GM12865 (cell line): Measurements from ENCODE around the gene ZFP36L1.
A peak's percentile ranks its signal among the peaks of the same experiment; 100 is the strongest.

Experiments
- DNase-seq: peaks from one replicate; pipeline ENCODE4 v3.0.0; 2010; ENCODE audit warnings: low read depth
- H3K4me3 ChIP-seq: 2 replicates; pipeline ENCODE4 v1.5.1; 2011; ENCODE audit warnings: mild to moderate bottlenecking, low read depth, low read length, control low read depth
- TF ChIP-seq, protein P1 (sequence below): IDR thresholded peaks from 2 replicates; pipeline ENCODE4 v1.5.1; 2011; ENCODE audit warnings: low read length, control low read depth, low read depth, inconsistent platforms; ENCODE audit not compliant: insufficient read depth; ENCODE audit errors: missing control alignments

Gene ZFP36L1

DNA sequence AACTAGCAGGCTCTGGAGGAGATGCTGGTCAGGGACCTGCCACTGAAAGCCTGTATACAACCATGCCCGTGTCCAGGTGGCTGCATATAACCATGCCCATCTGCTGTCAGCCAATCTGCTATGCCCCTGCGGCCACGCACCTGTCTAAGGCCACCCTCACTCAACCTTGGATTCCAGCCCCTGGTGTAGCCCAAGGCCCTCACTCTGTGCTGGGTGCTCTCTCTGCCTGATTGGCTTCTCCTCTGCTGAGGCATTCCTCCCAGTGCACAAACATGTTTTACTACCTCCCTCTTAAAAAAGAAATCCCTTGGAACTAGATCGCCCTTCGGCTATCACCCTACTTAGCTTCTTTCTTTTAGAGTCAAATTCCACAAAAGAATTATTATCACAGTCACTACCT, 45.5 kb downstream of the ZFP36L1 start:
- H3K4me3 ChIP-seq = no peak overlapping the region
- TF ChIP-seq, protein P1, sequence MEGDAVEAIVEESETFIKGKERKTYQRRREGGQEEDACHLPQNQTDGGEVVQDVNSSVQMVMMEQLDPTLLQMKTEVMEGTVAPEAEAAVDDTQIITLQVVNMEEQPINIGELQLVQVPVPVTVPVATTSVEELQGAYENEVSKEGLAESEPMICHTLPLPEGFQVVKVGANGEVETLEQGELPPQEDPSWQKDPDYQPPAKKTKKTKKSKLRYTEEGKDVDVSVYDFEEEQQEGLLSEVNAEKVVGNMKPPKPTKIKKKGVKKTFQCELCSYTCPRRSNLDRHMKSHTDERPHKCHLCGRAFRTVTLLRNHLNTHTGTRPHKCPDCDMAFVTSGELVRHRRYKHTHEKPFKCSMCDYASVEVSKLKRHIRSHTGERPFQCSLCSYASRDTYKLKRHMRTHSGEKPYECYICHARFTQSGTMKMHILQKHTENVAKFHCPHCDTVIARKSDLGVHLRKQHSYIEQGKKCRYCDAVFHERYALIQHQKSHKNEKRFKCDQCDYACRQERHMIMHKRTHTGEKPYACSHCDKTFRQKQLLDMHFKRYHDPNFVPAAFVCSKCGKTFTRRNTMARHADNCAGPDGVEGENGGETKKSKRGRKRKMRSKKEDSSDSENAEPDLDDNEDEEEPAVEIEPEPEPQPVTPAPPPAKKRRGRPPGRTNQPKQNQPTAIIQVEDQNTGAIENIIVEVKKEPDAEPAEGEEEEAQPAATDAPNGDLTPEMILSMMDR = no peak
- no peak for DNase-seq

DNA sequence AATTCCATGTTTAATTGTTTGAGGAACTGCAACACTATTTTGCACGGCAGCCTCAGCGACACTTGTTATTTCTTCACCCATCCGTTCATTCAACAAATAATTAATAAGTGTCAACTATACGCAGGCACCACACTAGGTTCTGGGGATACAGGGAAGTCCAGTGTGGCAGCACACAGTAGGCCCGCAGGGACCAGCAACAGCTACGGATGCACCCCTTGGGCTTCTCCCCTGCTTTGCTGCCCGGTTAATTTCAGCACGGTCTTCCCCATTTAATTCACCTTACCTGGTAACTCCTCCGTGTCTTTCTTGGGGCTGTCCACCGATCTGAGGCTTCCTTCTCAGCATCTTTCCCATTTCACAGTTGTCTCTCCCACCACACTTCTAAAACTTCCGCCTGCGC, 48.3 kb downstream of the ZFP36L1 start:
- DNase-seq = no peak
- TF ChIP-seq, protein P1 = no peak
- no peak overlapping the region for H3K4me3 ChIP-seq

DNA sequence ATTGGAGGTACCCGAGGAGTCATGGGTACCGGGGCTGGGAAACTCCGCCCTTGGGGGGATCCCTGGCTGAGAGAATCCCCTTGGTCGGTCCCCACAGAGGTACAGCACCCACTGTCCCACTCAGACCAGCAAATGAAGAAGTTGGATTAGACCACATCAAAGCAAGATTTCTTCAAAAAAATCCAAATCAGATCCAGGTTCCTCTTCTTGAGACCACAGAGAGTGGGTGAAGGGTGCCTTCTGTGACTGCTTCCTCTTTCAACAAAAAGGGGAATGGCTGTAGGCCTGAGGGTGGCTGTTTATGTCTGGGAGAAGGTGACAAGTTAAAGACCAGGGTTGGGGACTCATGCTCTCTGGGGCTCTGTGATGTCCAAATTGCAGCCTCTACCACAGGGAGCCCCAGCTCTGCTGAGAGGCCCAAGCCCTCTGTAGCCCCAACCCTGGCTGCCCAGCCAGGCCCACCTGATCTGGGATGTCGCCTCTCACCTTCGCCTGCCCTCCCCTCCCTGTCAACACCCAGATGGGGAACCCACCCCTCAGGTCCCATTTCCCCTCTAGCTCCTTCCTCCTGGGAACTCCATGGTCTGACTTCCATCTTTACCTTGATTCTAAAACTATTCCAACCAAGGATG, 50.9 kb downstream of the ZFP36L1 start:
- peak; percentile 86 for DNase-seq
- TF ChIP-seq, protein P1 = no peak

DNA sequence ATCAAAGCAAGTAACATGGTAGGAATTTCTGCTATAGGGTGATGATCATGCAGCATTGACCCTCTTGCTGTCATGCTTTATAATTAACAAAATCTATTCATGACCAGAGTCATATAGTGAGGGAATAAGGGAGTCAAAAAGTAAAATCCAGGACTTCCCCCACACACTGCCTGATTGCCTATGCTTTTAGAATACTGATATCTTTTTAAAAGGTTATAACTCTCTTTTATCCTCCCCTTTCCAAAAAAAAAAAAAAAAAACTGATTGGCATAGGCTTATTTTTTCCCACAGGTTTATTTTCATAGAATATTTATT, 51.4 kb downstream of the ZFP36L1 start:
- DNase-seq = no peak
- H3K4me3 ChIP-seq = no peak overlapping the region
- TF ChIP-seq, protein P1 = no peak

More for the DNA sequence above, 50.9 kb downstream of the ZFP36L1 start:
- no peak overlapping the region for H3K4me3 ChIP-seq

DNA sequence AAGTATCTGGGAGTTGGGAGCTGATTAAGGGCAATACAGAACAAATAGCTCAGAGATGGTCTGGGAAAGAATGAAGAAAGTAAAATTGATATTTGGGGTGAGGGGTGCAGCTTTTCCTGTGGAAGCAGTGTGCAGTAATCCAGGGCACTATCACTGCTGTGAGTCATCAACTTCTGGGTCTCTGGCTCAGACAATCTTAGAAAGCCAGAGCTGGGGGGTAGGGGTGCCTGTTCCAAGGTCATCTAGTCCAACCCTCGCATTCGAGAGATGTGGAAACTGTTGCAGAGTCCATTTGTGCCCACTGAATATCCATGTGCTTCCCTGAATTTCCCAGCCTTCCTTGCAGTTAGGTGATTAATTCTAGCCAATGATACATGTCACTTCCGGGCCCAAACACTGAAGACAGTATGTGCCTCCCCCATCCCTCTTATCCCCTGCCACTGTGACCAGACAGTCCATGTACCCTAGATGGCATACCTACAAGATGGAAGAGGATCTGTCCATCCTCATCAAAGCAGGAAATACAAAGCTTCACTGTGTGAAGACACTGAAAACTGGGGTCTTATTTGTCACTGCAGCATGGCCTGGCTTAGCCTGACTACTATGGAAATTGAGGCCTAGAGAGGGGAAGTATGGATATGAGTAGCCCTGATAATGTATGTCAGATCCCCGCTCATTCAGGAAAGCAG, 51.9 kb downstream of the ZFP36L1 start:
- no peak overlapping the region for H3K4me3 ChIP-seq
- TF ChIP-seq, protein P1 = no peak
- no peak for DNase-seq

DNA sequence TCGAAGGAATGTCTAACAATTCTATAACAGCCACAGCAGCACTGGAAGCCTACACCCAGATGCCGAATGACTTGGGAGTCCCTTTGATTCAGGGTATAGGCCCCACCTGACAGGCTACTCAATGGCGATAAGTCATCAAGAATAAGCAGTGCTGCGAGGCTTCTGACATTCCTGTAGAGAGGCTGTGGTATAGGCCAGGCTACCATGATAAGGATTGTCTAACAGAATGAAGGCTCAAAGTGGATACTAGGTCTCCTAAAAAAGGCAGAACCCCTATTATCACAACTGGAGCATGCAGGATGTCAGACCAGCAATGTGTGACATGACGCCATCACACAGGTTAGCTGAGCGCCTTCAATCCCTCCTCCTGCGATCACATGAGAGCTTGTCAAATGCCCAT, 53.2 kb downstream of the ZFP36L1 start:
- TF ChIP-seq, protein P1 = no peak
- H3K4me3 ChIP-seq = no peak overlapping the region
- DNase-seq = no peak

DNA sequence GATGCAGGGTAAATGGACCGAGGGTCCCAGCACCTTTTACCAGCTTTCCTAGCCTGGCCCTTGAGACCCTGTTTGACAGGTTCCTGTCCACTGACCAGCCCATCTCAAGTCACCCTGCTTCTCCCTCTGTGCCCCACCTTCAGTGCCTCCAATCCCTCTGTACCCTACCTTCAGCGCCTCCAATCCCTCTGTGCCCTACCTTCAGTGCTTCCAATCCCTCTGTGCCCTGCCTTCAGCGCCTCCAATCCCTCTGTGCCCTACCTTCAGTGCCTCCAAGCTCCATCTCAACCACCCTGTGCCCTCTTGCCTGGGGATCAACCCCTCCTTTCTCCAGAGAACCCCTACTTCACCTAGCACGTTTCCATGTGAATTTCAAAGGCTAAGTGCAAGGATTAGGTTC, 54.3 kb downstream of the ZFP36L1 start:
- TF ChIP-seq, protein P1 = no peak

More for the DNA sequence above, 54.3 kb downstream of the ZFP36L1 start:
- DNase-seq = no peak
- H3K4me3 ChIP-seq = no peak overlapping the region
